T1000 (cell line): ENCODE results near the gene CYB561D1.
A peak's percentile ranks its signal among the peaks of the same experiment; 100 is the strongest.

Source experiments
- DNase-seq: peaks from one replicate; lab custom pipeline; 2025; ENCODE audit warnings: mixed read lengths; lab: John Stamatoyannopoulos, UW

The CYB561D1 gene

DNA sequence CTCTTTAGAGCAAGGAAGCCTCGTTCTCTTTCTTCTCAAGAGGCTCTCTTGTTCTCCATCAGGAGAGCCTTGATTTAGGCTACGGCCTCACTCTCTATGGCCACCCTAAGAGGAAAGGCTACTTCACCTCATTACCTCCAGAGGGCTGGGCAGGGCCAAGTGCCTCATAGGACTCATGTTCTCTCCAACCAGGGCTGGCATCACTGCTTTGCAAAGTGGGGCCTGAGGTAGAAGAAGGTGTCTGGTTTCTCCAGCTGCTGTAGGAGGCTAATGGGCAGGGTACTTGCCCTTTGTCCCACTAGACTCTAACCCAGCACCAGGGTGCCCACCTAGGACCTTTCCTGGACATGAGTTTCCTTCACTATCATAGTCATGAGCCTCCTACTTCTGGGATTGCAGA, 12.2 kb upstream of the CYB561D1 start:
- no peak for DNase-seq

DNA sequence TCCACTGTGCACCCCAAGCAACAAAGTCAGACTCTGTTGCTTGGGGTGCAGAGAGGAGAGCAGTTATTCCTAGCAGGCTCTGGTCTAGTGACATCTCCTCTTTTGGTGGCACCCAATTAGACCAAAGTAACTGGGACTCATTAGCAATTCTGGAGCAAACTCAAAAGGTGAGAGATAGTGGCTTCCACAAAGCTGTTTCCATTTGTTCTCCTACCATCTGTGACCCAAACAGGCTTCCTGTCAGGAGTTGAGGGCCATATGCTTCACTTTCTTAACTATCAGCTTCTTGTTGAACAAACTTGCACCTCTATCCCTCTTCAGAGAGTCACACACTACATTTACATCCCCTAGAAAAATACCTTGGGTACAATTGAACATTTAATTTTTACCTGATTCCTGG, 11.7 kb upstream of the CYB561D1 start:
- DNase-seq: no peak

DNA sequence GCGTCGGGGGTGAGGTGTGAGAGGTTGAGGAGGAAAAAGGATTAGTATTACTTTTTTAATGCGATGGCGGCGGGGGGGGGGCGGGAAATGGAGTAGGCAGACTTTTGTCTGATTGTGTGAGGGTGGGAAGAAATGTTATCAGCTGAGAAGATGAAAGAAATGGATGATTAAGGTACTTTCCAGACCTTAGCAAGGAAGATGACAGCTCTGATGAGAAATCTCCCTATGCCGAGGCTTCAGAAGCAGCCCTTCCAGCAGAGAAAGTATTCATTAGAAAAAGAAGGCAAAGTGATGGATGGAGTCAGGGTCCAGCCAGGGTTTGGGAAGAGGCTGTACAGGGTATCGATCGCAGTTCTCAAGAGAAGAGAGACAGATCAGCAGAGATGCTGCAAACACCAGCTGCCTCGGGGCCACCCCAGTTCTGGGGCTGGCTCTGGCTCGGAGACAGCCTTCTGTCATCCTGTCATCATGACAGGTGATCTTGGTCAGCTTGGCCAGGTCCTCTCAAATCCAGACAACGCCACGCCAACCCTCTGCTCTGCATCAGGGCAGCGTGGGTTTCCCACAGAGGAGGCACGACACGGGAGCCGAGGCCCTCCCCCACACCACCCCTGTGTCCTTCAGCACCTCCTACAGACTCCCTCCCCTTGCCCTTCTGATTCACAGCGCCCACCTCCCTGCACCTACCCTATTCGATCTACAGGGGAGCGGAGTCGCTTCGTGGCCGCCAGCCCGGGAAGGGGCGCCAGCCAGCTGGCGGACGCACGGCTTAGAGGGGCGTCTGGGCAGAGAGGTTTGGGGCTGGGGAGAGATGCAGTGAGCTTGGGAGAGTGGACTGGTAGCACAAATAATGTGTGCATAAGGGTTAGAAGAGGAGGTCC, 10.9 kb upstream of the CYB561D1 start:
- no peak for DNase-seq

DNA sequence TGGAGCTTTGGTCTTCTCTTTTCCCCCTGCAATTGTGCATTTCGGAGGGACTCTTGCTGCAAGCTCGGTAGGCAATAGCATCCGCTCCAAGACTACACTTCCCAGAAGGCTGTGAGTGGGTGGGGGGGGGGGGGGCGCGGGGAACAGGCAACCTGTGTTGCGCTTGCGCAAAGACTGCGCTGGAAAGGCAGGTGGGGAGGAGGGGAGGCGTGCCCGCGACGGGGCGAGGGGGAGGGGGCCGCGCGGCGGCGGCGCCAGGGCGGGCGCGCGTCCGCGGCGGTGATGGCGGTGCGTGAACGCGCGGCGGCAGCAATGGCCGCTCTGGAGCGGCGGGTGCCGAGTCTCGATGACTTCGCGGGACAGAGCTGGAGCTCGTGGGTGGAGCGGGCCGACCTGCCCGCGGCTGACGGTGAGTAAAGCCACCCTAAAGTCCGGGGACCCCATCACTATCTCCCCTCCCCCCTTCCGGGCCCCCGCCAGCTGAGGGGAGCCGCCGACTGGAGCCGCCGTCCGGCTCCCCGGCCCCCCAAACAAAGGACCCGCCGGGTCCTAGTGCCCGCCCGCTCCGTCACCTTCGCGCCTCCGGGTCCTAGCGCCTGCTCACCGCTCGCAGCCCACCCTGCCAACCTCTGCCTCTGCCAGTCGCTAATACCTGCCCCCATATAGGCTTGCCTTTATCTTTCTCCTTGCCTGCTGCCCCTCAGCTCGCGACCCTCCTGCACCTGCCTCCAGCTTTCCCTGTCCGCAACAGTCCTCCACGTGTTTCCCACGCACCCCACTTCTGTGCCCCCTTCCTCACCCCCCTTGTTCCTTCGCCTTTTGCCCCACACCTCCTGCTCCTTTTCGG, 10.0 kb upstream of the CYB561D1 start, which contains the start of gene ATXN7L2:
Gene ATXN7L2 (plus strand): TSS at position 234 of the 847 bp plus-strand sequence. CDS start 49 bp downstream, at position 283.
- DNase-seq: peak; percentile 93

DNA sequence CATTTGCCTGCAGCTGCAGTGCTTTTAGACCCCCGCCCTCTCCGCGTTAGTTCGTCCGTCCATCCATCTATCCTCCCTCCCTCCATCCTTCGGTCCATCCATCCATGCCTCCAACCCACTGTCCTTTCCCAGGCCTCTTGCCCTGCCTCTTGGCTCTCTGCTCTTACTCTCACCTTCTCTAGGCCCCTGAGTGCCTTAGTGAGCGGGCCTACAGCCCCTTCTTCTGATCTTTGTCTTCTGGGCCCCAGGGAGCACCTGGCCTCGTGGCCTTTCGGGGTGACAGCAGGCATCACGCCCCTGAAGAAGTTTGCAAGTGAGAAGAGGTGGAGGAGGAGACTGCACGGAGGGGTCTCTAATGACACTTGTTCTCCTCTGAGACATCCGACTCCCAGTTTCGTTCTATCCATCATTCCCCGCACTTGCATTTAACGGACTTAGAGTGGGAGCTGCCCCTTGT, 9.3 kb upstream of the CYB561D1 start:
- DNase-seq: no peak

DNA sequence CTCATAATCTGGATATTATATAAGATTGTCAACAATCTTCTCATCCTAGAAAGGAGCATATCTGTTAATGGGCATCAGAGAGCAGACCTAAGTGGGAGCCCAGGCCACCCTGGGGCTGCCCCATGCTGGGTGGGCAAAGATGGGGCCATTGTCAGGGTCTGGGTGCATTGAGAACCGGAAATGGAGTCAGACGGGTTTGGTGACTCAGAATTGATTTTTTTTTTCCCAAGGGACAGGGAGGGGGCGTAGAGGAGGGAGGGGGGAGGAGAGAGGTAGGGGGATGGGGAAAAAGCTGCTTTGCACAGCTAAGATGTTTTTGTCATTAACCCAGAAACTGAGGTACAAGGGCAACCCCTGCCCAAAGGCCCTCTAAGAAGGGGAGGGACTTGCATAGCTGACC, 8.9 kb upstream of the CYB561D1 start:
- no peak for DNase-seq

DNA sequence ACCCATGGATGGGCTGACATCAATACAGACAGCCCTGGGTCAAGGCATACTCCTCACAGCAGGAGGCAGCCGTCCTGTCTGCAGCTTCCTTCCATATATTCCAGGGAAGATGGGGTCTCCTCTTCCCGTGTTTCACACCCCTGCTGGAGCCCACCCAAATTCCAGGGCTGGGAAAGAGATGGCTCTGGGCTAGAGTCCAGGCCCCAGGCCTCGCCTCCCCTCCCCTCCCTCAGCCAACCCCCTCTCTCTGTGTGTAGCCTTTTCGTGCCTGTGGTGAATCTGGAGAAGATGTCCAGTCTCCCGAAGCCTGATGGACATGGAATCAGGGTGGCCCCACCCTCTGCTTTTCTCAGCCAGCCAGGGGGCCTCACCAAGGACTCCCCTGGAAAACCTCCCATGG, 6.6 kb upstream of the CYB561D1 start:
- DNase-seq: no peak

DNA sequence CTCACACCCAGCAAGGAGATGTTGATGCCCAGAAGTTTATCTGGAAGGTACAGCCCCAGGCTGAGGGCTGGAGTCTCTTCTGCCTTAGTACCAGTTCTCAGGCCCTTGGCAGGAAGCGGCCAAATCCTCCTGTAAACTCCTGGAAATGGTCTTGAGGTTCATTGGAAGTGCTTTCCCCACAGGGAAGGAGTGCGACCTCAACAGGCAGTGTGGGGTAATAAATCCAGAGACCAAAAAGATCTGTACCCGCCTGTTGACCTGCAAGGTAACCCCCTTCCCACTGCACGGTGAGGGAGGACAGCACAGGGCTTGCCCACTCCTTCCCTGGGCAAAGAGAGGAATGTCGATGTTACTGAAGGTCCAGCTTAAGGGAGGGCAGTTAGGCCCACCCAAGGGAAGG, 5.7 kb upstream of the CYB561D1 start:
- DNase-seq: no peak

DNA sequence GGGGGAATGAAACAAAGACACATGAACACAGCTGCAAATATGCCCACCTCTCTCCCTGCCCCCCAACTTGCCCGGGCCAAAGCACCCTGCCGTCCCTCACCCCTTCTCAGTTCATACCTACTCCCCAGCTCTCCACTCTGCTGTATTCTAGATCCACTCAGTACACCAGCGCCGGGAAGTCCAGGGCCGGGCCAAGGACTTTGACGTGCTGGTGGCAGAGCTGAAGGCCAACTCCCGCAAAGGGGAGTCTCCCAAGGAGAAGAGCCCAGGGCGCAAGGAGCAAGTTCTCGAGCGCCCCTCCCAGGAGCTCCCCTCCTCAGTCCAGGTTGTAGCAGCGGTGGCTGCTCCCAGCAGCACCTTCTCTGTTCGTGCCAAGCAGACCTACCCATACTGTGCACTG, 5.2 kb upstream of the CYB561D1 start:
- no peak for DNase-seq

DNA sequence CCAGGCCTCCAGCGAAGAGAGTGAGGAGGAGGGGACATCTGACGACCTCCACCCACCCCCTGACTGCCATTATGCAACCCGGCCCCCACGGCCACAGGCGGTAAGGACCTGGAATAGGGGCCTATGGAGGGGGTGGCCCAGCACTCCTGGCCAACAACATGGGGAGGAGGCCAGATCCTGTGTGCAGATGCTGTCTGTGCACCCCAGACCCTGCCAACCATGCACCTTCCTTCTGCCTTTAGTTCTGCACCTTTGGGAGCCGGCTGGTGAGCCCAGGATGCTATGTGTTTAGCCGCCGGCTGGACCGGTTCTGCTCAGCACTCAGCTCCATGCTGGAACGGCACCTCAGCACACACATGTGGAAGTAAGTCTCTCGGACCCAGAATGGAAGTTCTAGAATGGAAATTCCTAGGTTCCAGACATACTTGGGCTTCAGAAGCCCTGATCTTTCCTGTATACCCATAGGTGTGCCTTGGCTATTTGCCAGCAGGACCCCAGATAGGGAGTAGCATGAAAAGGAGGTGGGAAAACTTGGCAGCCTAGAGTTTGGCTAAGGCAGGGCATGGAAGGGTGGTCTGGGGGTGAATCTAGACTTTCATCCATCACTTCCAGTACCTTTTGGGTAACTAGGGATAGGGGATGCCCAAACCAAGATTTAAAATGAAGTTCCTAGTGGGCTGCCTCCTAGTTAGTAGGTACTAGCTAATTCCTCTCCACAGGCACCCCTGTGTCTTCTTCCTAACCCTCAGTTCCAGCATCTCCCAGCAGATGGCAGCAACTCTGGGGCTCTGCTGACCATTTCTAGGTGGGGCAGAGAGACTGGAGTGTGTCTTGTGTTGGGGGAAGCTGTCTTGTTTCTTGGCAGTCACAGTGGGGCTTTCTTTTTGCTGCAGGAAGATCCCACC, 3.6 kb upstream of the CYB561D1 start:
- DNase-seq: peak; percentile 21

DNA sequence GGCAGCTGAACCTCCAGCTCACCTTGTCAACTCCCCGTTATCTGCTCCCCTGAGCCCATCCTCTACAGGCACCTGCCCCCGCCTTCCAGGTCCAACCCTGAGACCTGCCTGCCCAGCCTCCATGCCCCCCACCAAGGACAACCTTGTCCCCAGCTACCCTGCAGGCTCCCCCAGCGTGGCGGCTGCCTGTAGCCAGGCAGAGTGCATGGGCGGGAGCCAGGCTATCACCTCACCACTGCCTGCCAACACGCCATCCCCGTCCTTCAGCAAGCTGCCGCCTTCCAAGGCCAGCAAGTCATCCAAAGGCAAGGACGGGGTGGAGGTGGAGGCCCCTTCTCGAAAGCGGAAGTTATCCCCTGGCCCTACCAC, 3.0 kb upstream of the CYB561D1 start:
- no peak for DNase-seq

DNA sequence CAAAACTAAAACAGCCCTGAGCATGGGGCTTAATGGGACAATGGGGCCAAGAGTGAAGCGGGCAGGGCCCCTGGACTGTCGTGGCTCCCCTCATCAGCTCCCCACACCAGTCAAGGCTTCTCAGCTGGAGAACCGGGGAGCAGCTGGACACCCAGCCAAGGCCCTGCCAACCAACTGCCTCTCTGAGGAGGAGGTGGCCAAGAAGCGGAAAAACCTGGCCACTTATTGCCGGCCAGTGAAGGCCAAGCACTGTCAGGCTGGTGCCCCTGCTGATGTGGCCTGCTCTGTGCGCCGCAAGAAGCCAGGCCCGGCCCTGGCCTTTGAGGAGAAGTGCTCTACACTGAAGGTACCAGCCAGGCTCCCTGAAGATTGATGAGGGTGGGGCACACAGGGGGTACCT, 2.5 kb upstream of the CYB561D1 start:
- DNase-seq: no peak

DNA sequence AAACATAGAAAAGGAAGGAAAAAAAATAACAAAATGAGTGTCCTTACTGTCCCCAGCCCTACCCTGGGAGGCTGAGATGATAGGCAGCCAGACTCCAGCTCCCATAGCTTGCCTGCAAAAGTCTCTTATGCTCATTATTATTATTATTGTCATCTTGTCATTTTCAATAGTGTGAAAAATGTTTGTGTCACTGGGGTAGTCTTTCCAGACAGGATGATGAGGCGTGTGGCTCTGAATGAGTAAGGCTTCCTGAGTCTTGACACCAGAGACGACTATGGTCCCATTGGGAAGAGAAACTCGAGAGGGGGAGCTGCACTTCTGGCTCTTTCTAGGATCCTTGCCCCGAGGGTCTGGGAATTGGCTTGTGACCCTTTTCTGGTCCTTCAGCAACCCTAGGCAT, 1.1 kb upstream of the CYB561D1 start:
- no peak for DNase-seq

DNA sequence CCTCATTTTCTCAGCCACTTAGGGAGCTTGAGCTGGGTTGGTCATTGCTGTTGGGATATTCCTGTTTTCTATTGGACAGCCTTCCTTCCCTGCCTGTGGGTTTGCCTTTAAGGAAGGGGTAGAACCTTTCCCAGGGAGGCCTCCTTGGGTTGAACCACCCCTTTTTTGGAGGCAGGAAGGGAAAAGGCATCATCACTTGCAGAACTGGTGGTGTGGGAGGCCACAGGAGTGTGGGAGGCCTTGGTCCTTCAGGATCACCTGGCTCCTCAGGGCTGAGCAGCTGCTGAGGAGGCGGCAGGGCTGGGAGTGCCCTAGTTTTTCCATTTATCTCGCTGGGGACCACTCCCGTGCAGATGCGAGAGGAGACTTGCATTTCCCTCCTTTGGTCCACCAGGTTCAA, 667 bp upstream of the CYB561D1 start:
- no peak for DNase-seq

DNA sequence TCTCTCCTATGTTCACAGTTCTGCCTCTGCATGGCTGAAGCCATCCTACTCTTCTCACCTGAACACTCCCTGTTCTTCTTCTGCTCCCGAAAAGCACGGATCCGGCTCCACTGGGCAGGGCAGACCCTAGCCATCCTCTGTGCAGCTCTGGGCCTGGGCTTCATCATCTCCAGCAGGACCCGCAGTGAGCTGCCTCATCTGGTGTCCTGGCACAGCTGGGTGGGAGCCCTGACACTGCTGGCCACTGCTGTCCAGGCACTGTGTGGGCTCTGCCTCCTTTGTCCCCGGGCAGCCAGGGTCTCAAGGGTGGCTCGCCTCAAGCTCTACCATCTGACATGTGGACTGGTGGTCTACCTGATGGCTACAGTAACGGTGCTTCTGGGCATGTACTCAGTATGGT, 1.8 kb downstream of the CYB561D1 start:
- DNase-seq: no peak

DNA sequence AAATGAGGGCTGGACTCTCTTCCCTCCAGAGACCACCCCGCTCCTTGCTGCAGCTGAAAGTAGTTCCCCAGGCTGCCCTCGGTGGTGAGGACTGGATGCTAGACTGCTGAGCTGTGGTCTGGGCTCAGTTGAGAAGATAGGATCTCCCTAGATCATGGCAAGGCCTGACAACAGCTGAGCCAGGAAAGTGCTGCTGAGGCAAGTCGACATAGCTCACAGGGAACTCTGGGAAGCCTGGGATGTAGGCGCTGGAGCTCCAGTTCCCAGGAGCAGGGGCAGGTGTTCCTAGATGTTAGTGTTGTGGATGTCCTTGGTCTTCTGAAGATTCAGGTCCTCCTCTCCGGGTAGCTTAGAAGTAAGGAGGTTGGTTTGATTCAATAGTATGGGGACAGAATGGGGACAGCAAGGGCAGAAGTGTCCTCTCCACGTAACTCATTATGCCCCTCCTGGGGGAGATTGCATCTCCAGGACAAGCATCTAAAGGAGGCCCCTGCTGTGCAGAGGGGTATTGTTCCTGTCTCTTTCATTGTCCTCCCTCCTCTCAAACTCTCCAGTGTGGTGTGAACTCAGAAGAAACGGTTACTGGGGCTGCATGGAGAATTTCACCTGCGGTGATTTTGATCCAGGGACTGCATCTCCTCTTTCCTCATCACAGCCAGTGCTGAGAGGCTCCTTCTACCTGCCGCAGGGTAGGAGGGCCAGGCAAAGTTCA, 3.7 kb downstream of the CYB561D1 start:
- DNase-seq: no peak

DNA sequence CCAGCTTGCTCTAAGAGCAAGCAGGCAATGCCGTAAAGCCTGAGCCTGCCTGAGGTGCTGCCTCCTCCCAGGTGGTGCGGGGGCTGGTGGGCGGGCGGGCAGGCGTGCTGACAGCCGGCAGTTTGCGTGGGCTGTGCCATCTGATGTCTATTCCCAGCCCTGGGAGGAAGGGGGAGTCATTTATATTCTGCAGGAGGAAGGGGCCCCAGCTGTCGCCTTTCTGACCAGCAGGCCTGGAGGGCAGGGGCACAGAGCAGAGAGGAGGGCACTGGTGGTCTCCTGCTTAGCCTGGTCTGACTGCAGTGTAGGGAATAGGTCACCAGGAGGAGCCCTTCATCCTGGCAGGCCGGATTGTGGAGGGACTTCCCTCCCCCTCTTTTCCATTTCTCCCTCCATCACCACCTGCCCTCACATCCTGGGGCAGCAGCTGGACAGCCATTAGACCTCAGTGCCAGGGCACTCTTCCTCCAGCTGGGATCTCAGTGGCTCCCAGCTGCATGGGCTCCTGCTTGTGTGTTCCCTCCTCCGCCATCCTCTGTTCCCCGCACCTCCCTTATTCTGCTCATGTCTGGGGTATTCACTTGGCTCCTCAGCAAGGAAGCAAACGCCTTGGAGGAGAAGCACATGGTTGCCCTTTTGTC, 4.4 kb downstream of the CYB561D1 start:
- DNase-seq: no peak

DNA sequence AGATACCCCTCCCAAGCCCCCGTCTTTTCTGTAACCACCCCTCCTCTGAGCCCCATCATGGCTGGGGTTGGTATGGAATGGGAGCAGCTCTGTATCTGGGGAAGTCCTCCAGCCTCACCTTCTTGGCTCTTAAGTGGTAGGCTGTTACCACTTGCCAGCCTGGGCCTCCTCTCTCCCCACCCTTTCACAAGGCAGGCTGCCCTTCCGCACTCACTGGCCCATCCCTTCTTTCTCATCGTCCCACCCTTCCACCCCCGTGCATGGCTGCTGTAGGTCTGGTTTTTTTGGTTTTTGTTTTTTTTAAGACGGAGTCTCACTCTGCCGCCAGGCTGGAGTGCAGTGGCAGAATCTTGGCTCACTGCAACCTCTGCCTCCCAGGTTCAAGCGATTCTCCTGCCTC, 5.2 kb downstream of the CYB561D1 start:
- DNase-seq: no peak

DNA sequence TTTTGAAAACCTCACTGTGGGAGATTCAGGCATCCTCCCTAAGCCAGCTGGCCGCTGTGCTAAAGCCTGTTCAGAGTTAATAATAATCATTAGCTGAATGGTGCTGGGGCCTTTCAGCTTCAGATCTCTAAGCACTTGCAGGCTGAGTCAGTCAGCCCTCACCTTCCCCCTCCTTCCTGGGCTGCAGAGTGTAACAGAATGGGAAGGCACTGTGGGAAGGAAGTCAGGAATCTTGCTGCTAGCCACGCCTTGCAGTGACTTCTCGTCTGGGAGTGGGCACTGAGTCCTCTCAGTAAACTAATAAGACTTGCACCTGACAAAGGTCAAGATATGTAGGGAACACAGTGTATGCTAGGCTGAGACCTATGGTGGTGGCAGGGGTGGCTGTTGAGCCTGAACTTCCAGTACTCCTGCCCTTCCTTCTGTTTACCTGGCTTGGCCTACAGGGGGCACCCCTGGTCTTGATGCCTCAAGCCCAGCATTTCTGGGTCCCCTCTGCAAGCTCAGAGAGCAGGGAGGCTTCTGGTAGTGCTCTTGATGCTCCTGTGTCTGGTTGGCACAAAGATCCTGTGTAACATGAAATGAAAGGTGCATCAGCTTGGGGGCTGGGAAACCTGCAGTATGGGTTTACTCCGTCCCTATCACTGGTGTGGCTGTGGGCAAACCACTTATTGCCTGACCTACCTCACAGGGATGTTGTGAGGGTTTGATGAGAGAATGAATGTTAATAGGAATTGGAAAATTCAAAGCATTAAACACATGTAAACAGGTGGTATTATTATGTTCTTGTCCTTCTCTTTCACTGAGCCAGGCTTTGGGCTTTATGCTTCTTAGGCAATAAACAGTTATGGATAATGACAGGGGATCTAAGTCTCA, 6.0 kb downstream of the CYB561D1 start:
- no peak for DNase-seq

DNA sequence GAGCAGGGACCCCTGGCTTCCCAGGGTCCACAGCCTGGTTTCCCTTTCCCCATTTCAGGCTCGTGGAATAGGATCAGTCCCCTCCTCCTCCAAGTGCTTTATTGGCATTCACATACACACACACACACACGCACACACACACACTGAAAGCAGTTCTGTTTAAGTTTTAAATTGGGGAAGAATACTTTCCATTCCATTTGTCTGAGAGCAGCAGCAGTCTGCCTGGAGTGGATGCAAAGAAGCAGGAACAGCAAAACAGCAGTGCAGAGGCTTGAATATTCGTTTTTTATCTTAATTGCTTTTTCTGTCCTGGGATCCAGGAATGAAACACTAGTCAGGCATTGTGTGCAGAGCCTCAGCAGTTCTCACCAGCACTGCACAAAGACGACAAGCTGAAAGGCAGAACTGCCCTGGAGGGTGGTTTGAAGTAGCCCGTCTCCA, 7.1 kb downstream of the CYB561D1 start:
- DNase-seq: no peak
